NCI-H146 (cell line): ENCODE data around the gene CD247.
"Not testable (repeated sequence)": the region's sequence is repeated elsewhere in the genome, so short reads cannot be mapped to it uniquely, and the experiment has no call there.

Experiments used
- DNase-seq: peaks from one replicate; lab custom pipeline; 2025; lab: John Stamatoyannopoulos, UW

Gene CD247

GRCh38 chr1:167518331-167518700 is at the start of gene CD247:
TSS of gene CD247 (minus strand) at chr1:167518529. CDS start at chr1:167518465, 64 bp downstream.
- no peak for DNase-seq

GRCh38 chr1:167567663-167568062 is 49.3 kb upstream of the CD247 start:
- no peak for DNase-seq

- no peak for DNase-seq
Observed at GRCh38 chr1:167566766-167567165, 48.4 kb upstream of the CD247 start.

GRCh38 chr1:167565922-167566321 is 47.6 kb upstream of the CD247 start:
- no peak for DNase-seq

- no peak for DNase-seq
Observed at GRCh38 chr1:167564612-167565270, 46.4 kb upstream of the CD247 start.

- peak; percentile 53 for DNase-seq
Observed at GRCh38 chr1:167563579-167564246, 45.4 kb upstream of the CD247 start.

- DNase-seq = no peak
Observed at GRCh38 chr1:167562702-167563101, 44.4 kb upstream of the CD247 start.

- no peak for DNase-seq
Observed at GRCh38 chr1:167561753-167562152, 43.4 kb upstream of the CD247 start.

GRCh38 chr1:167555971-167556714 is 37.8 kb upstream of the CD247 start:
- DNase-seq = peak; percentile 61

- not testable (repeated sequence) for DNase-seq
Observed at GRCh38 chr1:167555072-167555471, 36.7 kb upstream of the CD247 start.

- no peak for DNase-seq
Observed at GRCh38 chr1:167554028-167554779, 35.9 kb upstream of the CD247 start.

- DNase-seq = peak; percentile 92
Observed at GRCh38 chr1:167553136-167554027, 35.1 kb upstream of the CD247 start, which contains the start of gene CREG1. TSS of gene CREG1 (minus strand) at chr1:167553762.

GRCh38 chr1:167551362-167551761 is 33.0 kb upstream of the CD247 start:
- no peak for DNase-seq

- no peak for DNase-seq
Observed at GRCh38 chr1:167548059-167548932, 30.0 kb upstream of the CD247 start.

- no peak for DNase-seq
Observed at GRCh38 chr1:167546935-167547334, 28.6 kb upstream of the CD247 start.

GRCh38 chr1:167545349-167545748 is 27.0 kb upstream of the CD247 start:
- DNase-seq = no peak

- DNase-seq = no peak
Observed at GRCh38 chr1:167544447-167545093, 26.2 kb upstream of the CD247 start.

GRCh38 chr1:167543199-167543990 is 25.1 kb upstream of the CD247 start:
- DNase-seq = no peak
